Neural cell (in vitro differentiated cells): Measurements from ENCODE around the gene HLA-DRB1.

Experiments
- EP300 ChIP-seq: fragments of 450-650 bp; conservative IDR thresholded peaks from 2 replicates; pipeline ENCODE4 v1.6.1; 2014; ENCODE audit warnings: antibody characterized with exemption, mild to moderate bottlenecking, moderate library complexity; ENCODE audit not compliant: poor library complexity, severe bottlenecking
- EZH2 ChIP-seq: fragments of 200-600, 300-800 bp; shearing (Covaris generic), sonication (generic); IDR thresholded peaks from 2 replicates; pipeline ENCODE4 v1.6.1; 2014; ENCODE audit warnings: antibody characterized with exemption, low read length, borderline replicate concordance, mild to moderate bottlenecking; ENCODE audit not compliant: insufficient read depth, poor library complexity, severe bottlenecking
- MXI1 ChIP-seq: fragments of 450-650 bp; conservative IDR thresholded peaks from 2 replicates; pipeline ENCODE4 v1.6.1; 2014; ENCODE audit warnings: antibody characterized with exemption, mild to moderate bottlenecking; ENCODE audit not compliant: poor library complexity, severe bottlenecking
- POLR2AphosphoS5 ChIP-seq: IDR thresholded peaks from 2 replicates; pipeline ENCODE4 v1.6.1; 2012
- RAD21 ChIP-seq: fragments of 450-650 bp; conservative IDR thresholded peaks from 2 replicates; pipeline ENCODE4 v1.6.1; 2014; ENCODE audit warnings: antibody characterized with exemption, mild to moderate bottlenecking, moderate library complexity
- SMC3 ChIP-seq: fragments of 450-650 bp; conservative IDR thresholded peaks from 2 replicates; pipeline ENCODE4 v1.6.1; 2014; ENCODE audit warnings: antibody characterized with exemption, mild to moderate bottlenecking, moderate library complexity; ENCODE audit not compliant: poor library complexity
- TAF1 ChIP-seq: IDR thresholded peaks from 2 replicates; pipeline ENCODE4 v1.6.1; 2012; ENCODE audit warnings: low read depth
- TF ChIP-seq, protein P1 (sequence below): fragments of 450-650 bp; IDR thresholded peaks from 2 replicates; pipeline ENCODE4 v1.5.1; 2014; ENCODE audit warnings: antibody characterized with exemption, mild to moderate bottlenecking, moderate library complexity; ENCODE audit not compliant: poor library complexity, severe bottlenecking
- TF ChIP-seq, protein P2 (sequence below): IDR thresholded peaks from 2 replicates; pipeline ENCODE4 v1.6.1; 2012; ENCODE audit warnings: borderline replicate concordance

DNA sequence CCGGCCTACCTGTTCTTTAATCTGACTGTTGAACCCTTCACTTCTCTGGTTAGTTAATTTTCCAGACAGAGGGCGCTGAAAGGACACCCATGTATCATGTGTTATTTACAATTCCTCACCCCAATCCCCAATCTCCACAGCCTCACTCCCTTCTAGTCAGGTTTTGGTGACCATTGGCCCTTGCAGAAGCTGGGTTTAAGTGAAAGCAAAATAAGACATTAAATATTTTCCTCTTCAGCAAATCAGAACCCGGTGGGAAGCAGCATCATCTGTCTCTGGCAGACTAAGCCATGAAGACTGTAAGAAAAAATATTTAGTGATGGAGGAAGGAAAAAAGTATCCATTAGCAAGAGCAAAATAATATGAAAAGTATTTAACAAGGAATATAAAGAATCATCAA lies 38.2 kb upstream of the HLA-DRB1 start:
- TF ChIP-seq, protein P1, sequence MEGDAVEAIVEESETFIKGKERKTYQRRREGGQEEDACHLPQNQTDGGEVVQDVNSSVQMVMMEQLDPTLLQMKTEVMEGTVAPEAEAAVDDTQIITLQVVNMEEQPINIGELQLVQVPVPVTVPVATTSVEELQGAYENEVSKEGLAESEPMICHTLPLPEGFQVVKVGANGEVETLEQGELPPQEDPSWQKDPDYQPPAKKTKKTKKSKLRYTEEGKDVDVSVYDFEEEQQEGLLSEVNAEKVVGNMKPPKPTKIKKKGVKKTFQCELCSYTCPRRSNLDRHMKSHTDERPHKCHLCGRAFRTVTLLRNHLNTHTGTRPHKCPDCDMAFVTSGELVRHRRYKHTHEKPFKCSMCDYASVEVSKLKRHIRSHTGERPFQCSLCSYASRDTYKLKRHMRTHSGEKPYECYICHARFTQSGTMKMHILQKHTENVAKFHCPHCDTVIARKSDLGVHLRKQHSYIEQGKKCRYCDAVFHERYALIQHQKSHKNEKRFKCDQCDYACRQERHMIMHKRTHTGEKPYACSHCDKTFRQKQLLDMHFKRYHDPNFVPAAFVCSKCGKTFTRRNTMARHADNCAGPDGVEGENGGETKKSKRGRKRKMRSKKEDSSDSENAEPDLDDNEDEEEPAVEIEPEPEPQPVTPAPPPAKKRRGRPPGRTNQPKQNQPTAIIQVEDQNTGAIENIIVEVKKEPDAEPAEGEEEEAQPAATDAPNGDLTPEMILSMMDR, result no peak
- TF ChIP-seq MXI1 (no peak), EZH2 (no peak), POLR2AphosphoS5 (no peak), EP300 (no peak), RAD21 (no peak), TAF1 (no peak), SMC3 (no peak)
- TF ChIP-seq, protein P2, sequence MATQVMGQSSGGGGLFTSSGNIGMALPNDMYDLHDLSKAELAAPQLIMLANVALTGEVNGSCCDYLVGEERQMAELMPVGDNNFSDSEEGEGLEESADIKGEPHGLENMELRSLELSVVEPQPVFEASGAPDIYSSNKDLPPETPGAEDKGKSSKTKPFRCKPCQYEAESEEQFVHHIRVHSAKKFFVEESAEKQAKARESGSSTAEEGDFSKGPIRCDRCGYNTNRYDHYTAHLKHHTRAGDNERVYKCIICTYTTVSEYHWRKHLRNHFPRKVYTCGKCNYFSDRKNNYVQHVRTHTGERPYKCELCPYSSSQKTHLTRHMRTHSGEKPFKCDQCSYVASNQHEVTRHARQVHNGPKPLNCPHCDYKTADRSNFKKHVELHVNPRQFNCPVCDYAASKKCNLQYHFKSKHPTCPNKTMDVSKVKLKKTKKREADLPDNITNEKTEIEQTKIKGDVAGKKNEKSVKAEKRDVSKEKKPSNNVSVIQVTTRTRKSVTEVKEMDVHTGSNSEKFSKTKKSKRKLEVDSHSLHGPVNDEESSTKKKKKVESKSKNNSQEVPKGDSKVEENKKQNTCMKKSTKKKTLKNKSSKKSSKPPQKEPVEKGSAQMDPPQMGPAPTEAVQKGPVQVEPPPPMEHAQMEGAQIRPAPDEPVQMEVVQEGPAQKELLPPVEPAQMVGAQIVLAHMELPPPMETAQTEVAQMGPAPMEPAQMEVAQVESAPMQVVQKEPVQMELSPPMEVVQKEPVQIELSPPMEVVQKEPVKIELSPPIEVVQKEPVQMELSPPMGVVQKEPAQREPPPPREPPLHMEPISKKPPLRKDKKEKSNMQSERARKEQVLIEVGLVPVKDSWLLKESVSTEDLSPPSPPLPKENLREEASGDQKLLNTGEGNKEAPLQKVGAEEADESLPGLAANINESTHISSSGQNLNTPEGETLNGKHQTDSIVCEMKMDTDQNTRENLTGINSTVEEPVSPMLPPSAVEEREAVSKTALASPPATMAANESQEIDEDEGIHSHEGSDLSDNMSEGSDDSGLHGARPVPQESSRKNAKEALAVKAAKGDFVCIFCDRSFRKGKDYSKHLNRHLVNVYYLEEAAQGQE, result no peak
